ENCODE measurements around the gene RHOC. TPM values are rescaled to one million over a fixed set of nuclear protein-coding genes. Genes with fewer than 3 reads are reported as not detected.
A peak's percentile ranks its signal among the peaks of the same experiment; 100 is the strongest.

The RHOC gene
- total and polyA plus RNA-seq, 3 donors from 2014 or later: 191 to 294 (median 225) TPM

DNA sequence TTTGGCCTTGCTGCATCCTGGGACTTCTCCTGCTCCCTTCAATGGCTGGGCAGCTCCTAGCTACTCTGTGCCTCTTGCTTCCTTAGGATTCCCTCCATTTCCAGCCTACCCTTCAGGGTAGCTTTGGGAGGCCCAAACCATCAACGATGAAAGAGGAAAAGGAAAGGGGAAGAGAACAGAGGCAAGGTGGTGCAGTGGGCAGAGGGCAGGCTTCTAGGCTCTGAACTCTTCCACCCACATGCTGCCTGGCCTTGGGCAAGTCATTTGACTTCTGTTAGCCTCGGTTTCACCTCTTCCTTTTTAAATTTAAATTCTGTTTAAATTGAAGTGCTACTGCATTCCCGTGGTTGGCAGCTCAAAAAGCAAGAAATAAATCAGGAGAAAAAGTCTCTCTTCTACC lies 13.9 kb upstream of the RHOC start:
- Histone ChIP-seq H3K27me3 (no peaks in the 10 kb centered on the region), H3K36me3 (ENCODE audit: low read depth, missing control alignments) (no peaks in the 10 kb centered on the region), H3K4me3 (no peak overlapping the region), H3K4me1 (peaks cover 21% of the 10 kb centered on the region), H3K27ac (no peak overlapping the region), H3K9me3 (no peaks in the 10 kb centered on the region)
- intact Hi-C loops (cut with DNase I; ENCODE audit: low total_unique reads): no loop called here
- DNase-seq: no peak
- WGBS, 2 donors: 78 to 85% methylated on average over 3 of the region's 3 CpGs
- TF ChIP-seq, protein P1, sequence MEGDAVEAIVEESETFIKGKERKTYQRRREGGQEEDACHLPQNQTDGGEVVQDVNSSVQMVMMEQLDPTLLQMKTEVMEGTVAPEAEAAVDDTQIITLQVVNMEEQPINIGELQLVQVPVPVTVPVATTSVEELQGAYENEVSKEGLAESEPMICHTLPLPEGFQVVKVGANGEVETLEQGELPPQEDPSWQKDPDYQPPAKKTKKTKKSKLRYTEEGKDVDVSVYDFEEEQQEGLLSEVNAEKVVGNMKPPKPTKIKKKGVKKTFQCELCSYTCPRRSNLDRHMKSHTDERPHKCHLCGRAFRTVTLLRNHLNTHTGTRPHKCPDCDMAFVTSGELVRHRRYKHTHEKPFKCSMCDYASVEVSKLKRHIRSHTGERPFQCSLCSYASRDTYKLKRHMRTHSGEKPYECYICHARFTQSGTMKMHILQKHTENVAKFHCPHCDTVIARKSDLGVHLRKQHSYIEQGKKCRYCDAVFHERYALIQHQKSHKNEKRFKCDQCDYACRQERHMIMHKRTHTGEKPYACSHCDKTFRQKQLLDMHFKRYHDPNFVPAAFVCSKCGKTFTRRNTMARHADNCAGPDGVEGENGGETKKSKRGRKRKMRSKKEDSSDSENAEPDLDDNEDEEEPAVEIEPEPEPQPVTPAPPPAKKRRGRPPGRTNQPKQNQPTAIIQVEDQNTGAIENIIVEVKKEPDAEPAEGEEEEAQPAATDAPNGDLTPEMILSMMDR (IDR thresholded peaks at IDR 0.05): no peak
- no peak for TF ChIP-seq POLR2A (IDR thresholded peaks at IDR 0.05)

DNA sequence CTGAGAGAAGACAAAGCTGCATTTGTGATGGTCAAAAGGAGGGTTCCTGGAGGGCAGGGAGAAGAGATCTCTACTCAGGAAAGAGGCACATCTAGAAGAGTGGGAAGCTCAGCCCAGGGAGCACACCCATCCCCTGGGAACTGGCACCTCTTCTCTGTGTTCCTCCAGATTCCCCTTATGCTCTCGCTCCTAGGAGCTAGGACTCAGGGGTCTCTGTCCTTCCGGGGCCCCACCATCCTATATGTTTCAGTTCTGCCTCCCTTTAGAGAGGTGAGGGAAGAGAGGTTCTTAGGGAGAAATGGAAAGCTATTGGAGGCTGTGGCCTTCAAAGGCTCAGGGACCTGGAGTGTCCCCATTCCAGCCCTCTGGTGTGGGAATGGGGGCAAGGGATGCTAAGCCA lies 12.8 kb upstream of the RHOC start:
- intact Hi-C loops (cut with DNase I; ENCODE audit: low total_unique reads): loop anchor here (5.0 kb wide), 1 partner anchor 83 kb away; no protein-coding TSS in a partner anchor
- Histone ChIP-seq H3K27me3 (no peaks in the 10 kb centered on the region), H3K9me3 (no peaks in the 10 kb centered on the region), H3K36me3 (ENCODE audit: low read depth, missing control alignments) (no peaks in the 10 kb centered on the region), H3K4me1 (peaks cover 21% of the 10 kb centered on the region), H3K27ac (no peak overlapping the region), H3K4me3 (no peak overlapping the region)
- WGBS, 2 donors: 92 to 93% methylated on average over 2 of the region's 2 CpGs
- TF ChIP-seq, protein P1 (IDR thresholded peaks at IDR 0.05): no peak
- DNase-seq: no peak

DNA sequence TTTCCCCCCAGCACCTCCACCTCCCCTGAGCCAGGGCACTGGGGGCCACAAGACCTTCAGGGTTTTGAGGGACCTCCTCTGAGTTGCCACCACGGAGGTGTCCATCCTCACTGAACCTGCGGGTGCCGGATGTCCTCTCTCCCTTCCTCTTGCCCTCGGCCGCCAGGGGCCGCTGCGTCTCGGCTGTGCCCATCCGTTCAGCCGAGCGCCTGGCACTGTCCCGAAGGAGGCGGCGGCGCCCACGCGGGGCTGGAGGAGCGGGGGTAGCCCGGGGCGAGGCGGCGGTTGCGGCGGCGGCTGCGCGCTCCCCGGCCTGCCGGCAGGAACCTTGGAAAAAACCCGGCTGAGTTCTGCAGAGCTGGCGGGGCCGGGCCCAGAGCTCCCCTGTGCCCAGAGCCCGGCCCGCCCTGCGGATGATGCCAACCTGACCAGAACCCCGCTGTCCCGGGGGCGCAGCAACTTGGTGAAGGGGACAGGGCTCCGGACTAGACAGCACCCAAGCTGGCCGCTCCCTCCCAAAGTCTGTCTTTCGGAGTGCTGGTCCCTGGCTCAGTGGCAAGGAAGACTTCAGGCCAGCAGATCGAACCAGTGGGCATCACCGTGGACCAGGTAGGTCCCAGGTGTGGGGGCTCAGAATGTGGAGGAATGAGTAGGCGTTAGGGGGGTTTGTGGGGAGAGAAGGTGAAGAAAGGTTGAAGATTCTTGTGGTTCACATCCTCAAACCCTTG lies 11.9 kb upstream of the RHOC start:
- WGBS, 2 donors: 13 to 33% methylated on average over 8 to 44 of the region's 44 CpGs
- intact Hi-C loops (cut with DNase I; ENCODE audit: low total_unique reads): loop anchor here (5.0 kb wide), 1 partner anchor 83 kb away; no protein-coding TSS in a partner anchor
- Histone ChIP-seq H3K4me3 (peak overlapping the region in 1 of 2 donors; percentile 6), H3K4me1 (peaks cover 29% of the 10 kb centered on the region), H3K9me3 (no peaks in the 10 kb centered on the region), H3K27me3 (no peaks in the 10 kb centered on the region), H3K36me3 (ENCODE audit: low read depth, missing control alignments) (no peaks in the 10 kb centered on the region), H3K27ac (no peak overlapping the region)
- DNase-seq: peak; percentile 82
- no peak for TF ChIP-seq POLR2A (IDR thresholded peaks at IDR 0.05)
- TF ChIP-seq, protein P1 (IDR thresholded peaks at IDR 0.05): peak; percentile 72 to 79 (median 77)

DNA sequence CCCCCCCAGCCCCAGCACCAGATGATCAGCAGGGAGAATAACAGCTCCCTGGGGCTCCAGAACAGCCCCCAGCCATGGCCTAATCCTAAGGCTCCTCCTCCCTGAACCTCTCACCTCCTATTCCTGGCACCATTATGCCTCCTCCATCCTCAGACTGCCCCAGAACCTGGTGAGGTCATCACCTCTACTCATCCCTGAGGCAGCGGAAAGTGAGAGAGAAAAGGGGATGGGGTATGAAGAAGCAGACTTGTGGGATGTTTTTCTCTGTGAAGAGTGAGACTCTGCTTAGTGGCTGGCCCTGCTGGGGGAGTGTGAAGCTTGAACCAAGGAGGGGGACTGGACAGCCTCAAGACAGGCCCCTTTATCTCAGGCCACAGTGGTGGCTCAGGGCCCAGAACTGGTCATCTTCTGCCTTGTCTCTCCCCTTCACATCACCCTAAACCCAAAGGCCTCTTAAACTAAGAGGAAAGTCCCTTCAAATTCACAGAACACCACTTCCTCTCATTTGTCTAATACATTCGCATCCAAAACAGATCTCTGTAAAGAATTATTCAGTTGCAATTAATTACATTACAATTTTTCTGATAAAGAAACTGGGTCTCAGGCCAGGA lies 10.4 kb upstream of the RHOC start:
- H3K4me3 ChIP-seq: no peak overlapping the region
- no peak for DNase-seq
- H3K36me3 ChIP-seq (ENCODE audit: low read depth, missing control alignments): no peaks in the 10 kb centered on the region
- no peak overlapping the region for H3K27ac ChIP-seq
- no peak for TF ChIP-seq POLR2A (IDR thresholded peaks at IDR 0.05)
- no peaks in the 10 kb centered on the region for H3K27me3 ChIP-seq
- no peaks in the 10 kb centered on the region for H3K9me3 ChIP-seq
- 78 to 94% methylated on average over 2 of the region's 2 CpGs for WGBS, 2 donors
- intact Hi-C loops (cut with DNase I; ENCODE audit: low total_unique reads): loop anchor here (5.0 kb wide), 1 partner anchor 85 kb away; no protein-coding TSS in a partner anchor
- H3K4me1 ChIP-seq: peaks cover 18% of the 10 kb centered on the region

DNA sequence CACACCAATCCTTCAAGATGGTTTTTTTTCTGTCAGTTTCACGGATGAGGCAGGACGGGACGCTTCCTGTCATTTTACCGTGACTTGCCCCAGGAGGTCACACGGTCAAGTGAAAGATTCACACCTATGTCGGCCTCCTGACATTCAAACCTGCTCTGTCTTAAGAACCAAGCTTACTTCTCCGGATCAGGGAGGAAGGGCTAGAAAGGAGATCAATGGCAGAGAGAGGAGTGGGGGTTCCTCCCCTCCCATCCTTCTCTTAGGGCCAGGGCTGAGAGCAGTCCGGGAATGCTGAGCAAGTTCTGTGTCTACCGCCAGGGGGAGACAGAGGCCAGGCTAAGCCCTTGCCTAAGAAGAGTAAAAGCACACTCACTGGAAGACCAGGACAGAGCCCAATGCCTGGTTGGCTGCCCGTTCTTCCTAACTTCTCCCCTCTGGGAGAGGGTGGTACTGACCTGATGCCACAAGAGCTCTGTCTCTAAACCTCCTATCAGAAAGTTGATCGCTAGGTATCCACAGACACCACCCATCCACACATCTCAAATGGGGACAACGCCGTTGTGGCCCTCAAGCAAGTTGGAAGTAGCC lies 9.3 kb upstream of the RHOC start:
- TF ChIP-seq POLR2A (IDR thresholded peaks at IDR 0.05): no peak
- TF ChIP-seq, protein P1 (IDR thresholded peaks at IDR 0.05): peak; percentile 93 to 97 (median 95)
- Histone ChIP-seq H3K9me3 (no peaks in the 10 kb centered on the region), H3K27me3 (no peaks in the 10 kb centered on the region), H3K36me3 (ENCODE audit: low read depth, missing control alignments) (no peaks in the 10 kb centered on the region), H3K4me3 (peak overlapping the region; percentile 60 to 68), H3K27ac (peak overlapping the region; percentile 20 to 68), H3K4me1 (peaks cover 15% of the 10 kb centered on the region)
- whole genome bisulfite sequencing, 2 donors: 9 to 13% methylated on average over 12 to 13 of the region's 13 CpGs
- DNase-seq: peak; percentile 92
- intact Hi-C loops (cut with DNase I; ENCODE audit: low total_unique reads): loop anchor here (5.0 kb wide), 1 partner anchor 86 kb away; no protein-coding TSS in a partner anchor
